ENCODE measurements around the gene STPG4. TPM values are rescaled to one million over a fixed set of nuclear protein-coding genes. Genes with fewer than 3 reads are reported as not detected.

STPG4 gene
- total and polyA plus RNA-seq, 2 experiments from 2014 or later, result not detected

GRCh38 chr2:47167149-47167548 lies 12.0 kb upstream of the STPG4 start:
- DNase-seq, result peak; percentile 24
- peaks cover 63% of the 10 kb centered on the region for H3K4me1 ChIP-seq (ENCODE audit: insufficient read depth)
- in situ Hi-C loops (cut with MboI), result no loop called here

GRCh38 chr2:47165001-47165555 lies 10.0 kb upstream of the STPG4 start:
- peak; percentile 55 for DNase-seq
- Histone ChIP-seq H3K36me3 (ENCODE audit: low read depth) (peaks cover 77% of the 10 kb centered on the region), H3K27ac (peak overlapping the region; percentile 49), H3K9me2 (ENCODE audit: insufficient read depth) (no peaks in the 10 kb centered on the region), H3K9me3 (ENCODE audit: low read depth) (no peaks in the 10 kb centered on the region), H3K79me2 (ENCODE audit: insufficient read depth) (peaks cover 97% of the 10 kb centered on the region), H4K20me1 (ENCODE audit: insufficient read depth) (peaks cover 52% of the 10 kb centered on the region), H3K4me2 (ENCODE audit: unreplicated experiment) (peak overlapping the region; percentile 0), H3K4me3 (no peak overlapping the region), H3F3A (ENCODE audit: insufficient read depth) (peaks cover 86% of the 10 kb centered on the region), H3K27me3 (replicated peaks; ENCODE audit: insufficient read depth) (no peaks in the 10 kb centered on the region), H2AFZ (no peak overlapping the region), H3K9ac (no peak overlapping the region), H3K4me1 (ENCODE audit: insufficient read depth) (peaks cover 42% of the 10 kb centered on the region)
- no peak for TF ChIP-seq EZH2phosphoT487 (IDR thresholded peaks at IDR 0.05; ENCODE audit: insufficient read depth, low read depth)
- in situ Hi-C loops (cut with MboI), result no loop called here

More at GRCh38 chr2:47167149-47167548, 12.0 kb upstream of the STPG4 start:
- H3K27me3 ChIP-seq (replicated peaks; ENCODE audit: insufficient read depth), result no peaks in the 10 kb centered on the region
- H3K36me3 ChIP-seq (ENCODE audit: low read depth), result peaks cover 68% of the 10 kb centered on the region
- 85 to 88% methylated on average over 5 of the region's 5 CpGs for WGBS, 2 experiments (ENCODE audit: low coverage in 1 of 2, low lambda C conversion rate in 2 of 2, missing lambda C conversion rate in 2 of 2)
- H3K9ac ChIP-seq, result no peak overlapping the region
- H3K4me3 ChIP-seq, result no peak overlapping the region
- no peaks in the 10 kb centered on the region for H3K9me3 ChIP-seq (ENCODE audit: low read depth)
- no peak overlapping the region for H3K4me2 ChIP-seq (ENCODE audit: unreplicated experiment)
- H3F3A ChIP-seq (ENCODE audit: insufficient read depth), result peaks cover 86% of the 10 kb centered on the region
- peaks cover 61% of the 10 kb centered on the region for H4K20me1 ChIP-seq (ENCODE audit: insufficient read depth)
- peaks cover 97% of the 10 kb centered on the region for H3K79me2 ChIP-seq (ENCODE audit: insufficient read depth)
- no peak for TF ChIP-seq EZH2phosphoT487 (IDR thresholded peaks at IDR 0.05; ENCODE audit: insufficient read depth, low read depth)
- no peak for TF ChIP-seq EZH2 (IDR thresholded peaks at IDR 0.05; ENCODE audit: insufficient read depth, poor library complexity, severe bottlenecking)
- no peaks in the 10 kb centered on the region for H3K9me2 ChIP-seq (ENCODE audit: insufficient read depth)
- no peak overlapping the region for H2AFZ ChIP-seq
- 0 out of 2 replicates have a peak overlapping the region, but pooled peaks have one; percentile 6 for H3K27ac ChIP-seq

DNA sequence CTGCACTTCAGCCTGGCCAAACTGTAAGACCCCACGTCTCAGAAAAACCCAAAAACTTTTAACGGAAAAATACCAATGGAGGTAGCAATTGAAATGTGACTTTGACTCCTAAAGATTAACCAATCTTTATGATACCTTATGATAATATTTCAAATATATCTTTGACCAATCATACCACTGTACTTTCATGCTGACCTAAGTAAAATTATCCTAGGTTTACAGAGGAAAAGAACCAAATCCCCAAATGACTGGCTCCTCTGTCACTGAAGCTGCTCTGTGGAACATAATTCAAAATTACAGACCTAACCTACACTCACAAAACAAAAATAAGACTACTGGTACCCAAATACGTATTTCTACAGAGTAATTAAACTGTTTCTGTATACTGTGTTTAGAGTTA lies 7.7 kb upstream of the STPG4 start:
- 96% methylated on average over 3 of the region's 3 CpGs for WGBS, 2 experiments (ENCODE audit: low coverage in 1 of 2, low lambda C conversion rate in 2 of 2, missing lambda C conversion rate in 2 of 2)
- Histone ChIP-seq H3K9ac (0 out of 2 replicates have a peak overlapping the region, but pooled peaks have one; percentile 1), H3K79me2 (ENCODE audit: insufficient read depth) (peaks cover 95% of the 10 kb centered on the region), H4K20me1 (ENCODE audit: insufficient read depth) (peaks cover 45% of the 10 kb centered on the region), H3F3A (ENCODE audit: insufficient read depth) (peaks cover 88% of the 10 kb centered on the region), H3K4me1 (ENCODE audit: insufficient read depth) (peaks cover 28% of the 10 kb centered on the region), H3K27ac (peak overlapping the region; percentile 4; the same call in 1 of the 2 replicates), H3K27me3 (replicated peaks; ENCODE audit: insufficient read depth) (no peaks in the 10 kb centered on the region), H3K9me3 (ENCODE audit: low read depth) (no peaks in the 10 kb centered on the region), H3K4me3 (no peak overlapping the region), H3K36me3 (ENCODE audit: low read depth) (peaks cover 76% of the 10 kb centered on the region), H3K4me2 (ENCODE audit: unreplicated experiment) (no peak overlapping the region), H3K9me2 (ENCODE audit: insufficient read depth) (no peaks in the 10 kb centered on the region), H2AFZ (no peak overlapping the region)
- DNase-seq, result no peak
- TF ChIP-seq EZH2phosphoT487 (IDR thresholded peaks at IDR 0.05; ENCODE audit: insufficient read depth, low read depth) (no peak), EZH2 (IDR thresholded peaks at IDR 0.05; ENCODE audit: insufficient read depth, poor library complexity, severe bottlenecking) (no peak)
- in situ Hi-C loops (cut with MboI), result no loop called here

DNA sequence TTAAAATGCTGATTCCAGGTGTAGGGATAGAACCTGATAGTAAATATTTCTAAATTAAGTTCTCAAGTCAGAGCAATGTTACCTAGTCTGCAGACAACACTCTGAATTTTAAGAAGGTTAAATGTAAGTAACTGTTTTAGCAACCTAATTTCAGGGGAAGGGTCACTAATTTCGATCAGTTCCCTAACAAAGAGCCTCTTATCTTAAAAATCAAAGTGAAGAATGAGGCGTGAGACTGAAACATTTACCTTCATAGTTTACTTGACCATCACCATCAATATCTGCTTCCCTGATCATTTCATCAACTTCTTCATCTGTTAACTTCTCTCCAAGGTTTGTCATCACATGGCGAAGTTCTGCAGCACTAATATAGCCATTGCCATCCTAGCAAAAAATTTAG lies 6.4 kb upstream of the STPG4 start:
- Histone ChIP-seq H4K20me1 (ENCODE audit: insufficient read depth) (peaks cover 40% of the 10 kb centered on the region), H3K27me3 (replicated peaks; ENCODE audit: insufficient read depth) (no peaks in the 10 kb centered on the region), H3K9me2 (ENCODE audit: insufficient read depth) (no peaks in the 10 kb centered on the region), H3K4me1 (ENCODE audit: insufficient read depth) (peaks cover 19% of the 10 kb centered on the region), H3K79me2 (ENCODE audit: insufficient read depth) (peaks cover 83% of the 10 kb centered on the region), H3F3A (ENCODE audit: insufficient read depth) (peaks cover 91% of the 10 kb centered on the region), H2AFZ (no peak overlapping the region), H3K9me3 (ENCODE audit: low read depth) (no peaks in the 10 kb centered on the region), H3K9ac (no peak overlapping the region), H3K4me3 (no peak overlapping the region), H3K4me2 (ENCODE audit: unreplicated experiment) (no peak overlapping the region), H3K27ac (peak overlapping the region; percentile 10; the same call in 1 of the 2 replicates), H3K36me3 (ENCODE audit: low read depth) (peaks cover 77% of the 10 kb centered on the region)
- in situ Hi-C loops (cut with MboI), result no loop called here
- no peak for TF ChIP-seq EZH2 (IDR thresholded peaks at IDR 0.05; ENCODE audit: insufficient read depth, poor library complexity, severe bottlenecking)
- no peak for TF ChIP-seq EZH2phosphoT487 (IDR thresholded peaks at IDR 0.05; ENCODE audit: insufficient read depth, low read depth)
- WGBS, 2 experiments (ENCODE audit: low coverage in 1 of 2, low lambda C conversion rate in 2 of 2, missing lambda C conversion rate in 2 of 2), result 81 to 83% methylated on average over 3 of the region's 3 CpGs
- DNase-seq, result no peak

DNA sequence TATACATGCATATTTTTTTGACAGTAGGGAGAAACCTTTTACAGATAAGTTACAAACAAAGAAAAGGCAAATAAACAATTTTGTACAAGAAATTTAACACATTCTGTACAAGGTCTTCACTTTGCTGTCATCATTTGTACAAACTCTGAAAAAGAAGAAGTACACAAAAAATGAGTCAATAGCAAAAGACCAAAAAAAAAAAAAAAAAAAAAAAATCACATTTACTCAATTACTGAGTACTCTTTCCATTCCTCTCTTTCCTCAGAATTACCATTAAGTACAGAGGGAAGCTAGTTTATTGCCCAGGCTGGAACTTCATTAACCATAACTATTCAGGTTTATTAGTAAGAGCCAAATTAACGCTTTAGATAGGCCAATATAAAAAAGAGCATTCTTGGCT lies 5.6 kb upstream of the STPG4 start:
- H3K4me1 ChIP-seq (ENCODE audit: insufficient read depth), result peaks cover 12% of the 10 kb centered on the region
- H3K9ac ChIP-seq, result no peak overlapping the region
- no peaks in the 10 kb centered on the region for H3K9me3 ChIP-seq (ENCODE audit: low read depth)
- in situ Hi-C loops (cut with MboI), result no loop called here
- H4K20me1 ChIP-seq (ENCODE audit: insufficient read depth), result peaks cover 33% of the 10 kb centered on the region
- H2AFZ ChIP-seq, result no peak overlapping the region
- H3K4me3 ChIP-seq, result no peak overlapping the region
- no peaks in the 10 kb centered on the region for H3K9me2 ChIP-seq (ENCODE audit: insufficient read depth)
- peaks cover 91% of the 10 kb centered on the region for H3F3A ChIP-seq (ENCODE audit: insufficient read depth)
- DNase-seq, result no peak
- no peak overlapping the region for H3K27ac ChIP-seq
- H3K27me3 ChIP-seq (replicated peaks; ENCODE audit: insufficient read depth), result no peaks in the 10 kb centered on the region
- peaks cover 77% of the 10 kb centered on the region for H3K36me3 ChIP-seq (ENCODE audit: low read depth)
- TF ChIP-seq EZH2phosphoT487 (IDR thresholded peaks at IDR 0.05; ENCODE audit: insufficient read depth, low read depth) (no peak), EZH2 (IDR thresholded peaks at IDR 0.05; ENCODE audit: insufficient read depth, poor library complexity, severe bottlenecking) (no peak)
- peaks cover 75% of the 10 kb centered on the region for H3K79me2 ChIP-seq (ENCODE audit: insufficient read depth)
- 96 to 100% methylated on average over 1 of the region's 1 CpG for WGBS, 2 experiments (ENCODE audit: low coverage in 1 of 2, low lambda C conversion rate in 2 of 2, missing lambda C conversion rate in 2 of 2)
- H3K4me2 ChIP-seq (ENCODE audit: unreplicated experiment), result no peak overlapping the region

All from GM23248 (cell line).